ENCODE measurements around the gene CRIP1. TPM values are rescaled to one million over a fixed set of nuclear protein-coding genes. Genes with fewer than 3 reads are reported as not detected.

CRIP1 gene
- total and polyA plus RNA-seq, 8 donors = 3.5 to 149 (median 60.1) TPM; not detected in 1

DNA sequence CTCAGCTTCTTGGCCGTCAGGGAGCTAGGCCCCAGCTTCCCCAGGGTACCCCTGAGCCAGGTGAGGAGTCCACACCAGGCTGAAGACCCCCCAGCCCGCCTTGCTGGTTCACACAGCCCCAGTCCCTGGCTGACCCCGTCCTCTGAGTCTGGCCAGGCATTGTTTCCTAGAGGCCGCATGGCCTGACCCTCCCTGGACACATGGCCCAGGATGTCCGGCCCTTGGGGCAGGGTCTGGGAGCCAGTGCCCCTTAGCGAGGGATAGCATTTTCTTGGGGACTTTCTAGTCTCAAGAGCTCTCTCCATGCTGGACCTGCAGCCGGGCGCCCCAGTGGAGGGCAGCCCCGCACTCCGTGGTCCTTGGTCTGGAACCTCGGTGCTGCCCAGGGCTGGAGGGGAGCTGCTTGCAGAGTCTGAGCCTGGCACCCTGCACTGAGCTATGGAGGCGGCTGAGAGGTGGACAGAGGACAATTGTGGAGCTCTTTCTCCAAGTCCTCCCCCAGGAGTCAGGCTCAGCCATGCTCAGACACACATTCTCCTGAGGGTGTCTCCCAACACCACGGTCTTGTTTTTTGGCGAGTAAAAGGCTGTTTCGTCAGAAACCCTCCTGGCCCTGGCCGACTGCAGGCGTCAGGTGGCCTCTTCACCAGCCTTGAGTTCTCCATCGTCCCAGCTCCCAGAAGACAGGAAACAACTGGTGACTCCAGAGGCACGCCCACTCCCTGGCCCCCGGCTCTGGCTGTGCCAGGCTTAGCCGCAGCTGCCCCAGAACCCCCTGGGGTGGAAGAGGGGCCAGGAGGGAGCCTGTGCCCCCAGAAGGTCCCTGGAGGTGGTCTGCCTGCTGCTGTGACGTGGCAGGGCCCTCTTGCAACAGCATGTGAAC, 29.7 kb upstream of the CRIP1 start:
- no peak overlapping the region for H3K27ac ChIP-seq
- no peak for DNase-seq
- H3K4me1 ChIP-seq = no peaks in the 10 kb centered on the region
- H3K27me3 ChIP-seq = no peaks in the 10 kb centered on the region
- H3K4me3 ChIP-seq = no peak overlapping the region
- intact Hi-C loops (cut with DNase I; ENCODE audit: low total_unique reads) = no loop called here
- H3K9me3 ChIP-seq = no peaks in the 10 kb centered on the region
- 82 to 91% (median 87%) methylated on average over 14 to 22 of the region's 22 CpGs for WGBS, 5 donors
- TF ChIP-seq POLR2AphosphoS5 (IDR thresholded peaks at IDR 0.05) = no peak
- TF ChIP-seq EP300 (IDR thresholded peaks at IDR 0.05) = no peak
- no peak for TF ChIP-seq CTCF (IDR thresholded peaks at IDR 0.05)
- no peak for TF ChIP-seq POLR2A (IDR thresholded peaks at IDR 0.05)
- peaks cover 43 to 89% (median 88%) of the 10 kb centered on the region in 4 donors for H3K36me3 ChIP-seq

GRCh38 chr14:105458010-105458409, 28.7 kb upstream of the CRIP1 start:
- DNase-seq = no peak
- 88 to 91% (median 89%) methylated on average over 4 to 18 of the region's 18 CpGs for WGBS, 5 donors
- intact Hi-C loops (cut with DNase I; ENCODE audit: low total_unique reads) = no loop called here

DNA sequence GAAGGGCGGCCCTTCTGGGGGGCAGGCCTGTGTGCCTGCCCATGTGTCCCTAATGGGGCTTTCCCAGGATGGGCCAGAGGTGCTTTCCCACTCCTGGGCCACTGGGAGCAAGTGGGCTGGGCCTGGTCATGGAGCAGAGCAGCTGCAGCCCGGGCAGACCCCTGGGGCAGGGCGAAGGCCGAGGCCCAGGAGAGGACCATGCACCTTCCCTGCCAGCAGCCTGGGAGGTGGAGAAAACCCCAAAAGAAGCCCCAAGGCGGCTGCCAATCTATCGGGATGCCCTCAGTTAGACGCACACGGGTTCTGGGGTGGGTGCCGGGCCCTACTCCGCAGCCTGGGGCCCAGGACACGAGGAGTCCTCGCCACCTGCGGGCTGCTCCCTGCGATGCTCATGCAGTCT, 28.1 kb upstream of the CRIP1 start:
- Histone ChIP-seq H3K27ac (no peak overlapping the region), H3K36me3 (peaks cover 52 to 89% (median 87%) of the 10 kb centered on the region in 4 donors)

More at GRCh38 chr14:105458010-105458409, 28.7 kb upstream of the CRIP1 start:
- Histone ChIP-seq H3K4me1 (no peaks in the 10 kb centered on the region), H3K27me3 (no peaks in the 10 kb centered on the region), H3K4me3 (no peak overlapping the region), H3K36me3 (peaks cover 46 to 89% (median 87%) of the 10 kb centered on the region in 4 donors), H3K9me3 (no peaks in the 10 kb centered on the region), H3K27ac (no peak overlapping the region)
- TF ChIP-seq EP300 (IDR thresholded peaks at IDR 0.05) (no peak), POLR2AphosphoS5 (IDR thresholded peaks at IDR 0.05) (no peak), POLR2A (IDR thresholded peaks at IDR 0.05) (no peak), CTCF (IDR thresholded peaks at IDR 0.05) (no peak)

DNA sequence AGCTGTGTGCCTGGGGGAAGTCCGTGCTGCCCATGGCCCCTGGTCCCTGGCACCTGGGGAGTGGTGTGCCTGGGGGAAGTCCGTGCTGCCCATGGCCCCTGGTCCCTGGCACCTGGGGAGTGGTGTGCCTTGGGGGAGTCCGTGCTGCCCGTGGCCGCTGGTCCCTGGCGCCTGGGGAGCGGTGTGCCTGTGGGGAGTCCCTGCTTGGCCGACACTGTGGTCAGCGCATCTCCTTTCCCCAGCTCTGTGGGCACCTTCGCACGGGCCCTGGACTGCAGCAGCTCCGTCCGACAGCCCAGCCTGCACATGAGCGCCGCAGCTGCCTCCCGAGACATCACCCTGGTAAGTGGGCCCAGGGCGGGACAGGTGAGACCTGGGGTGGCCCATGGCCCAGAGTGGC, 26.6 kb upstream of the CRIP1 start:
- H3K4me3 ChIP-seq = no peak overlapping the region
- H3K27ac ChIP-seq = no peak overlapping the region
- no peaks in the 10 kb centered on the region for H3K4me1 ChIP-seq
- no peak for DNase-seq
- WGBS, 5 donors = 90 to 97% (median 95%) methylated on average over 4 to 17 of the region's 17 CpGs
- no peaks in the 10 kb centered on the region for H3K27me3 ChIP-seq
- intact Hi-C loops (cut with DNase I; ENCODE audit: low total_unique reads) = no loop called here
- no peak for TF ChIP-seq EP300 (IDR thresholded peaks at IDR 0.05)
- H3K9me3 ChIP-seq = no peaks in the 10 kb centered on the region
- peaks cover 57 to 89% (median 87%) of the 10 kb centered on the region in 4 donors for H3K36me3 ChIP-seq

More for the DNA sequence above, 28.1 kb upstream of the CRIP1 start:
- H3K4me3 ChIP-seq = no peak overlapping the region
- no peaks in the 10 kb centered on the region for H3K9me3 ChIP-seq
- no peaks in the 10 kb centered on the region for H3K4me1 ChIP-seq
- no peak for DNase-seq
- H3K27me3 ChIP-seq = no peaks in the 10 kb centered on the region
- intact Hi-C loops (cut with DNase I; ENCODE audit: low total_unique reads) = no loop called here
- TF ChIP-seq EP300 (IDR thresholded peaks at IDR 0.05) = no peak
- no peak for TF ChIP-seq POLR2A (IDR thresholded peaks at IDR 0.05)
- TF ChIP-seq CTCF (IDR thresholded peaks at IDR 0.05) = no peak
- no peak for TF ChIP-seq POLR2AphosphoS5 (IDR thresholded peaks at IDR 0.05)
- 86 to 100% (median 91%) methylated on average over 2 to 14 of the region's 14 CpGs for WGBS, 5 donors

DNA sequence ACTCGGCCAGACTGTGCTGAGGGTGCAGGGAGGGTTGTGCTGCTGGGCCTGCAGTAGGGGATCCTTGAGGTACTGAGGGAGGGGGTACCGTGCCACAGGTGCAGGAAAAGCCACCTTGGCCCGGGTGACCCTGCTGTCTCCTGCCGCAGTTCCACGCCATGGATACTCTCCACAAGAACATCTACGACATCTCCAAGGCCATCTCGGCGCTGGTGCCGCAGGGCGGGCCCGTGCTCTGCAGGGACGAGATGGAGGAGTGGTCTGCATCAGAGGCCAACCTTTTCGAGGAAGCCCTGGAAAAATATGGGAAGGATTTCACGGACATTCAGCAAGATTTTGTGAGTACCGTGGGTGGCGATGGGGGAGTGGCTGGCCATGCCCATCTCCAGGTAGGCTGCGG, 26.1 kb upstream of the CRIP1 start:
- TF ChIP-seq CTCF (IDR thresholded peaks at IDR 0.05) = no peak
- TF ChIP-seq POLR2AphosphoS5 (IDR thresholded peaks at IDR 0.05) = no peak
- no peak for TF ChIP-seq EP300 (IDR thresholded peaks at IDR 0.05)
- no peak for TF ChIP-seq POLR2A (IDR thresholded peaks at IDR 0.05)
- Histone ChIP-seq H3K27me3 (no peaks in the 10 kb centered on the region), H3K4me3 (no peak overlapping the region), H3K4me1 (no peaks in the 10 kb centered on the region), H3K36me3 (peaks cover 53 to 89% (median 87%) of the 10 kb centered on the region in 4 donors), H3K27ac (no peak overlapping the region), H3K9me3 (no peaks in the 10 kb centered on the region)
- WGBS, 5 donors = 92 to 96% (median 94%) methylated on average over 16 to 17 of the region's 17 CpGs
- intact Hi-C loops (cut with DNase I; ENCODE audit: low total_unique reads) = no loop called here
- DNase-seq = no peak

All from stomach (tissue), 9 donors.